Measurements from ENCODE around the gene WIPF3. TPM values are rescaled to one million over a fixed set of nuclear protein-coding genes. Genes with fewer than 3 reads are reported as not detected.
A peak's percentile ranks its signal among the peaks of the same experiment; 100 is the strongest.

WIPF3 gene
- total RNA-seq, 1 donor from 2014 or later = not detected

DNA sequence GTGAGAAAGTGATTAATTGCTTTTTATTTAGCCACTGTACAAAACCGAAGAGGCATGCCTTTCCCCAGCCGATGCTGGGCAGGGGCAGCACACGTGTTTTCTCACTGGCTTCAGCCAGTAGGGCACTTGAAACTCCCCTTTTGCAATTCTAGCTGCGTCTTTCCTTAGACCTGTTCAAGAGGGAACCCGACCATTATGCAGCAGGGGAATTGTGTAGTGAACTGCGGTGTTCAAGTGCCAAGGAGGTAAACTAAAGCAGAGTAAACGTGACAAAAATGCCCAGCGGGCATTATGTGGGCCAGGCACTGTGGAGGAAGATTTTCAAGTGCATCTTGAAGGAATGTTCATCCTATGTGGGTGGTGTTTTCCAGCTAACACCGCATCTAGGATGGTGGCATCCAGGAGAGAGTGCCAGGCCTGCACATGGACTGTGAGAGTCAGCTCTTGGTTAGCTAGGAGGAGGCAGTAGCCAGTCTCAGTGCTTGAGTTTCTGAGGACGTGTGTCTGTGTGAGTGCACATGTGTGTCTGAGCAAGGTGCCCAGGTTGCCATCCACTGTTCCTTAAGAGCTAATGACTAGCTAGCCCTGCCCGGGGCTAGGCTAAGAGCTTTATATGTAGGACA is 3.3 kb downstream of the WIPF3 start:
- no peak for DNase-seq (ENCODE audit: low read depth in 2 of 2)

DNA sequence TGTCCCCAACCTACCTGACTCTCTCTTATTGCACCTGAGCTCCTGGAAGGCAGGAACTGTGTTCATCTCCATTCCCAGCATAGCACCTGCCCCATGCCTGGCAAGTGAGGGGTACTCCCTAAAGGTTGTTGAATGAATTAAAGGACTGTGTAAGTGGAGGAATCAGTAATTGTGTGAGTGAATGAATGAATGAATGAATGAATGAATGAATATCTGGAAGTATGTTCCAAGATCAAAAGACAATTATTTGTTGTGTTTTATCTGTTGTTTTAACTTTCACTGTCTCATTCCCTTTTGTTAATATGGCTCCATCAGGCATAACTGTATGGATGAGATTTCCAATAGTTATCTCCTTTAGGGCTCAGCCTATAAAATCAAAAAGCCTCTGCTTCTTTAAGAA is 4.0 kb downstream of the WIPF3 start:
- no peak for DNase-seq (ENCODE audit: low read depth in 2 of 2)

DNA sequence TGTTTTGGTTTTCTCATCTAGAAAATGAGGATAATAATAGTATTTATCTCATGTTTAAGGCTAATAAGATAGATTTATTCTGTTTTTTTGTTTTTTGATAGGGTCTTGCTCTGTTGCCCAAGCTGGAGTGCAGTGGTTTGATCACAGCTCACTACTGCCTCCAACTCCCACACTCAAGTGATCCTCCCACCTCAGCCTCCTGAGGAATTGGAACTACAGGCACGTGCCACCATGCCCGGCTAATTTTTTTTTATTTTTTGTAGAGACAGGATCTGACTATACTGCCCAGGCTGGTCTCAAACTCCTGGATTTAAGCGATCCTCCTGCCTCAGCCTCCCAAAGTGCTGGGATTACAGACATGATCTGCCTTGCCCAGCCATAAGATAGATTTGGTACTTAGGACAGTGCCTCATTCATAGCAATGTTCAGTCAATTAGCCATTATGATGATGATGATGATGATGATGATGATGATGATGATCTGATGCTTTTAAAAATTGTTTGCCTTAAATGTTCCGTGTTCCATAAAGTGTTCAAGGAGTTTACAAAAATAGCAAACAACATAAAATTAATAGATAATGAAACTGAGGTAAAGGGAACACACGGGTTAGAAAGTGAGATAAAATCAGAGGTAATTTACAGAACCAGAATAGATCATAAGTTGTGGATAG is 4.6 kb downstream of the WIPF3 start:
- DNase-seq (ENCODE audit: low read depth in 2 of 2) = no peak

DNA sequence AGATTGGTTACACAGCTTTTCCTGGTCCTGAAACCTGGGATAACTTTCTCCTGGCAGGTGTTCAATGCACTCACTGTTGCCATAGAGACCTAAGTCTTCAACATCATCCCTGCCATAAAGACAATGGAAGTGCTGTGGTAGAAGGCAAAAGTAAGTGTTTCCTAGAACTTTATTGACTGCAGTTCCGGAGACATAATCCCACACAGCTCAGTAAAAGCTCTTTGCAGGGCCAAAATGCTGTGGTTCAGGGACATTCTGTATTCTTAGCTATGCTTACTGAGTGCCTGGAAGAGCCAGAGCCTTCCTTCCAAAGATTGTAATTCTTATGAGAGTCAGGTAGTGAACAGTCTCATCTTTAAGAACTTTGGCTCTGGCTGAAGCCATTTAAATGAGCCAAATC is 5.3 kb downstream of the WIPF3 start:
- no peak for DNase-seq (ENCODE audit: low read depth in 2 of 2)

DNA sequence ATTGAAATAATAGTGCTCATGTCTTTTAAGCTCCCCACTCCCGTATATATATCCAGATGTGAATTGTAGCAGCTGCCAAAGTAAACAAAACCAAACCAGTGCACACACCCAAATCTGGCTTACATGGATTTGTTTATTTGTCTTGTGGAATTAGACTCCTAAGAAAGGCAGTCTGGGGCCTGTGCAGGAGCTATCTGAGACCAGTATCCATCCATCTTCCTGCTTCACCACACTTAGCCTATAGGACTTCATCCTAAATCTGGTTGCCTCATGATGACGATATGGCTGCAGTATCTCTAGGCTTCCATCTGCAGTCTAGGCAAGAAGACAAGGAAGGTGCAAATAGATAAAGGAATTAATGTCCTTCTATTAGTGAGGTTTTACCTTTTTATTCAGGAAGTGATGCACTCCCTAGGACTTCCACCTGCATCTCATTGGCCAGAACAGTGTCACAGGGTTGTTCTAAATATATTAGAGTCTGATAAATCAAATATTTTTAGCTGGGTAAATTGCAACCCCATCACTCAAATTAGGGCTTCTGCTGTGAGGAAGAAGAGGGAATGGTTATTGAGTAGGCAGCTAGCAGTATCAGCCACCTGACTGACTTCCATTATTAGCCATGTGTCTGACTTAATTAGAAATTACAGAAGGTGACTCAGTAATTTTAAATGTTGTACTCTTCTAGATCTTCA is 6.0 kb downstream of the WIPF3 start:
- DNase-seq (ENCODE audit: low read depth in 2 of 2) = no peak

DNA sequence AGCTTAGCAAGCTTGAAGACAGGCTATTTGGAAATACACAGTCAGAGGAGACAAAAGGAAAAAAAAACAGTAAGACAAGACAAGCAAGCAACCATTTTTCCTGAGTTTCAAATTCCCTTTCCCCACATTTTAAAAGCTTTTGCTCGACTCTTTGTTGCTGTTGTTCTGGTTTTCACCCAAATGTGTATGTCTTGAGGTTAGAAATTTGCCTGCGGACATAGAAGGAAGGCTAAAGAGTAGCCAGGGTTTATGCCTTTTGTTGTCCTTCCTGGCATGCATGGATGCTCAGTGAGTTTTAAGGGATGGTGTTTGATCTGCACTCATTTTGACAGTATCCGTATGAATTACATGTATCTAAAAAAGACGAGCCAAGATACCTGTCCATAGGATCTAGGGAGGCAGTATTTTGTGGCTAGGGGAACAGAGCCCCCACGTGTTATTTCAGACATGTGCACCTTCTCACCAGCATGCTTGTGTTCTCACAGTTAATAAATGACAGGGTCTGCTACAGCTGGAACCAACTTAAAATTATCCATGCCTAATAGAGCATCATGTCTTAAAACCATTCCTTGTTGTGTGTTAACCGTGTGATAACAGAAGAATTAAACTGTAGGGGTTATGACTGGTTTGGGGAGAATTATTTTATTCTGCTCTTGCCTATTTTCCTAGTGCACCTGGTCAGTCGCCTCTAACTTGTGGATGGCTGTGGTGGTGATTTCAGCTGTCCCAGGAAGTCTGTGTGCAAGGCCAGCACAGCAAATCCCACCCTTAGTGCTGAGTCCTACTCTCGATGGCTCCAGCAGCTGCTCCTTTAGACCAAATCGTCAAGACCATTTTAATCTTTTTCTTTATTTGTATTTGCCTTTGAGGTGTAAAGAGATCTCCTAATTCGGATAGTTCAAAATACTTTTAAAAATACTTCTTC is 9.1 kb downstream of the WIPF3 start:
- no peak for DNase-seq (ENCODE audit: low read depth in 2 of 2)

DNA sequence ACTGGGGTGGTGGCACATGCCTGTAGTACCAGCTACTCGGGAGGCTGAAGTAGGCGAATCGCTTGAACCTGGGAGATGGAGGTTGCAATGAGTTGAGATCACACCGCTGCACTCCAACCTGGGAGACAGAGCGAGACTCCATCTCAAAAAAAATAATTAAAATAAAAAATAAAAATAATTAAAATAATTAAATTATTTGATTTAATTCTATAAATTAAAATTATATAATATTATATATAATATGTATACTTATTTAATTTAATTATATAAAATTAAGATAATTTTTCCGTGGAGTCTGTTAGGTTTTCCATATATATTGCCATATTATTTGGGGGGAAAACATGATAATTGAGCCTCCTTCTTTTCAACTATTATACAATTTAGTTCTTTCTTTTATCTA is 12.0 kb downstream of the WIPF3 start:
- DNase-seq (ENCODE audit: low read depth in 2 of 2) = no peak

DNA sequence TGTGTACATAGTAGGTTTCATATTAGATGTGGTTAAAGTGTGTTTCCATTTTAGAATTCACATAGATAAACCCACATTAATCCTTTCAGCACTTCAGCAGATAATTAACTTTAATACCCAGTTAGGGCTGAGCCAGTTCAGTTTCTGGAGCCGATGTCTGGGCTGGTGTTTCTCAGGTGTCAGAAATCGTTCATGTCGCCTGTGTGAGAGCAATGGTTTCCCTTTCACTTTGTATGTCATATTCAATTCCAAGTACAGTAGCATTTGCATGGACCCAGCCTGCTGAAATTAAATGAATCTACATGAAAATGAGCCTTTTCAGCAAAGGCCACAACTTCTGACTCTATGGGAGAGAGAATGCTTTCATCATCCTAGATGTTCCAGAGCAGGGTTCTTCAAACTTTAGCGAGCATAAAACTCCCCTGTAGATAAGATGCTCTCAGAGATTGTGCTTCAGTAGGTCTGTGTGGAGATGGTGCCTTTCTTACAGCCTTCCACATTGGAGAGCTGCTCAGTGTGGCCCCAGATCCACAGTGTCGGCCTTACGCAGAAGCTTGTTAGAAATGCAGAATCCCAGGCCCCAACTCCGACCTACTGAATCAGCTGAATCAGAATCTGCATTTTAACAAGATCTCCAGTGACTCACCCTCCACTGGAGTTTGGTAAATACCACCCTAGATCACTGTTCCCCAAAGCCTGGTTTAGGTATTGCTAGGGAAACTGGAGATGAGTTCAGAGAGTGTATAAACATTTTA is 19.6 kb downstream of the WIPF3 start:
- DNase-seq (ENCODE audit: low read depth in 2 of 2) = no peak

DNA sequence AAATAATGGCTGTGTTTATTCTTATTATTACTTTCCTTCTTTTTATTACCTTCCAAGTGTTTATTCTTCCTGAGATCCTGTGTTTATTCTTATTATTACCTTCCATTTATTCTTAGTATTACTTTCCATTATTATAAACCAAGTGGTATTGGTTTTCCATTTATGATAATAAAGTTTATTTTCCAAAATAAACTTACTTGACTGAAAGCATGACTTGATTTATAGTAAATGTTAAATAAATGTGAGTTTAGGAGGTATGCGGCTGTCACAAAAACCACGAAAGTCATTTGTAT is 20.2 kb downstream of the WIPF3 start:
- DNase-seq (ENCODE audit: low read depth in 2 of 2) = no peak

DNA sequence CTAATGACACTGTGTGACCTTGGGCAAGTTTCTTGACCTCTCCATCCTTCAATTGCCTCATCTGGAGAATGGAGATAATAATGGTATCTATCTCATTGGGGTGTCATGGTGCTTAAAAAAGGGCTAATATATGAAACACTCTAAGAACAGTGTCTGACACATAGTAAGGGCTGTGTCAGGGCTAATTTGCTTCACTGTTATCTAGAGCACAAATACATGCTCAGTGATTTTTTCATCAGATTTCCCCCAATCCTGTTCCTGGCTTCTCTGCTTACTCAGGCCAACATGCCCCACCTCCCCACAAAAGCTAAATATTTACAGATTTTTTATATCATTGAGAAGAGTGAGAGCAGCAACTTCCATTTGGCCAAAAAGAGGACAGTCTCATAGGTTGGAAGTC is 20.6 kb downstream of the WIPF3 start:
- no peak for DNase-seq (ENCODE audit: low read depth in 2 of 2)

DNA sequence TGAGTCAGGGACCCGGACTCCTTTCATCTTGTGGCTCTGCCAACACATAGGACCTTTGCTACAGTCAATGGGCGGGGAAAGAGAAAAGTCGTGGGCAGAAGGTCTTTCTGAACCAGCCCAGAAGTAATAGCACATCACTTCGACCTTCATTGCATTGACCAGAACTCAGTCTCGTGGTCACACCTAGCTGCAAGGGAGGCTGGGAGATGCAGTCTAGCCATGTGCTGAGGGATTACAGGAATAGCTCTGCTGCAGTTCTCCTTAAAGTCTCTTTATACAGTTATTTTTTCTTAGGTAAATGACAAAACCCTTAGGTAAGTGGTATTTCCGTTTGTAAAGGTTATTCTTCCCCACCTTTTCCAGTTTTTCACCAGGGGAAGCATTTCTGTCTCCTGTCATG is 25.4 kb downstream of the WIPF3 start:
- DNase-seq (ENCODE audit: low read depth in 2 of 2) = no peak

DNA sequence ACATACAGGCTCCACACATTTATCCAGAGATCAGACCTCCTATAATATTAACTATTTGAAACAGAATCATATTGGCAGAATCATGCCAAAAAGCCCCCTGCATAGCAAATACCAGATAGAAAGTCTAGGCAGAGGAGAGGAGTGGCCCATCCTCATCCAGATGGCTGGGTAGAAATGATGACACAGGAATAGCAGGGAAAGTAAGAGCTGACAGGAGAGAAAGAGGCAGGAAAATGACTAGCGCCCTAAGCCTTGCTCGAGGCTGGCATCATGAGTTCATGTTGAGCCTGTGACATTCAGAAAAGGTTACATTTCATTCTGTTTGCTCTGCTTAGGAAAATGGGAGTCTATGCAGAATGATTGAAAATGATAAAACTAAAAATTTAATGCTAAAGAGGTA is 27.6 kb downstream of the WIPF3 start:
- no peak for DNase-seq (ENCODE audit: low read depth in 2 of 2)

DNA sequence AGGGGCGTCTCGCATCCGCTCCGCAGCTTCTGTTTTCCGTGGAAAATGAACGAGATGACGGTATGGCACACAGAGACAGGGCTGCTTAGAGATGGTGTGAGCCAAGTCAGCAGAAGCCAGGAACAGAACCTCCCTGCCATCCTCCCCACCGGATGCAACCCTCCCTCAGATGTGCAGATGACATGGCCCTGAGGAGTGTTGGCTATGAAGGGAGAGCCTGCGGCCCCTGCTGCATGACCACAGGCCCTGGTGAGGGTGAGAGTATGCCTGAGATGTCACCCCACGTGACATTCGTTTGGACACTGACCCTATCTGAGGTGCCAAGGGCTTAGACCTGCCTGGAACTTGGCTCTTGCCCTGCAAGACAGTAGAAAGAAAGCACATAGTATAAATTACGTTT is 29.4 kb downstream of the WIPF3 start:
- DNase-seq (ENCODE audit: low read depth in 2 of 2) = no peak

DNA sequence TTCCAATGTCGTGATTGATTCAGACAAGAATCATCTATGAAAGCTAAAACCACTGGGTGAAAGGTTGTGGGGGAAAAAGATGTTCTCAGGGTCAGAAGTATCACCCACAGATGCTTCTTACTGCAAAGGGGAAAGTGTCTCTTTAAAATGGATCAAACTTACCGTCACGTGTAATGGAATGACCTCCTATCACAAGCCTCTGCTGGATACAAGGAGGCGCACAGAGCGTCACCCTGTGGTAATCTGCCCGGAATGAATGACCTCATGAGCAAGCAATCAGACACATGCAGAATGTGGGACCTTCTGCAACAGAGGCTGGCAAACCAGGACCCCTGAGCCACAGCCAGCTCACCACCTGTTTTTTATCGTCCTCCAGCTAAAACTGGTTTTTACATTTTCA is 33.0 kb downstream of the WIPF3 start:
- DNase-seq (ENCODE audit: low read depth in 2 of 2) = no peak

DNA sequence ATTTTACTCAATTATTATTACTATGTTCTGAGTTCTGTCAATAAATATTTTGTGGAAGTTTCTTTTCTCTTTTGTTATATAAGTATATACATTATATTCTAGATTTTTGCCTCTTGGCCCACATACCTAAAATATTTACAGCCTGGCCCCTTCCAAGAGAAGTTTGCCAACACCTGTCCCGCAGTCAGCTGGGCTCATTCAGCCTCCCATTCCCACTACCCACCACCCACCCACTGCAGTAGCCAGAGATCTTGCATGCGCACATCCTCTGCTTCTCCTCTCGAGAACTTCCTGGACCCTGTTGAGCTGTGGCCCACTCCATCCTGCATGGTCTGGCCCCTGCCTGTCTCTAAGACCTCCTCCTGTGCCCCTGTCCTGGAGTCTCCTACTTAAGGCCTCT is 33.6 kb downstream of the WIPF3 start:
- no peak for DNase-seq (ENCODE audit: low read depth in 2 of 2)

DNA sequence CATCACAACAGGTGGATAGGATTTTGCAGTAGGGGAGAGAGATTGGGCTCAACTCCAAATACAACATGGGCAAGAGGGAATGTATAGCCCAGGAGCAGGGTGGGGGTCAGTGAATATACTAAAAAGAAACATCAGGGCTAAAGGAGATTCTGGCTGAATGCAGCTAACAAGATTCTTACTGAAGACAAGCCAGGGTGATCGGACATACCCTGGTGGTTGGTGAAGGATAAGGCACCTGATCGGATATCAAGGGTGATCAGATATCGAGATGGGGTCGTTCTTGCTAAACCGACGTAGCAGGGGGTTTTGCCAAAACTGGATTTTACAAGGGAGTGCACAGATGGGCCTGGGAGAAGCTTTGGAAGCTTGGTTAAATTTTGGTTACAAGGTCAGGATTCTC is 34.4 kb downstream of the WIPF3 start:
- DNase-seq (ENCODE audit: low read depth in 2 of 2) = no peak

DNA sequence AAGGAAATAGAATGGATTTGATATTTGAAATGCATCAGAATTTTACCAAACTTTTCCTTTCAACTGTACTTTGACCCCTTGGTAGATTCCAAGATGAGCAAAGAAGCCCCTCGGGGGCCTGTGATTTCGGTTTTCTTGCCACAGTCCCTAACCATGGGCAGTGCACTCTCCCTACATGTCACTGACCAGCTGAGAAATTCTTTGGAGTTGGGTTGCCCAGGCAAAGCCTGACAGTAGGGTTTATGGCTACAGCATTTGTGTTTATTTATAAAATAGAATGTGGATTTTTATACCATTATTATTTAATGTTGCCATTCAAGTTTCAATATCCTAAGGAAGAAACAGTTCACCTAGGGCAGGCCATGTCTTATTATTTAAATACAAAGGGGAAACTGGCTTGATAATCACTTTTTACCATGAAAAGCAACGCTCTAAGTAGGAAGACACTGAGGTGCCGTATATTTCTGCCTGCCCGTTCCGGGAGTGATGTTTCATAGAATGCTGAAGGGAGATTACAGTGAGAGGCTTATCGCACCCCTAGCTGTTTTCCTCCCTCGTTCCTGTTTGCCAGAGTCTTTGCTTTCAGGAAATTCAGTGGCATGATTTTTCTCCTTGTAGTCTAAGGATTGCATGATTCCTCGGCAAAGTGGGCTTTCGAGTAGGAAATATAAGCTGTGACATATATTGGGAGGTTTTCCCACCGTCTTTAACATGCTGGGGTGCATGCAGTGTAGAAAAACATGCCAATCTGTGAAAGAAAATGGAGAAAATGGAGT is 35.8 kb downstream of the WIPF3 start:
- DNase-seq (ENCODE audit: low read depth in 2 of 2) = no peak

DNA sequence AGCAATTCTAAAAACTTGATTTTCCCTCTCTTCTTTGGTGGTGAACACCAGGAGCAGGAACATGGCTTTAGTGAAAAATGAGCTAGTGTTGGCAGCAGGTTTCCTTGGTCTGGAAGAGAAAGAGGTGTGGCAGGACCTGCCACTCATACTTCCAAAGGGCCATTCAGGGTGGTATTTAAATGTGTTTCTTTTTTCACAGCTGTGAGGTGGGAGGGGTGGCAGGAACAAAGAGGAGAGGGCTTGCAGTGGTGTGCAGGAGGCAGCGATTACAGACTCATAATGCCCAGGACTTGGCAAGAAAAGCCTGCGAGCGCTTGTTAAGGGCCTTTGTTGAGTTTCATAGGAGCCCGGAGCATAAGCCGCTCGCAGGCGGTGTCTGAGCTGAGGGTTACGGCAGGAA is 36.8 kb downstream of the WIPF3 start:
- DNase-seq (ENCODE audit: low read depth in 2 of 2) = no peak

DNA sequence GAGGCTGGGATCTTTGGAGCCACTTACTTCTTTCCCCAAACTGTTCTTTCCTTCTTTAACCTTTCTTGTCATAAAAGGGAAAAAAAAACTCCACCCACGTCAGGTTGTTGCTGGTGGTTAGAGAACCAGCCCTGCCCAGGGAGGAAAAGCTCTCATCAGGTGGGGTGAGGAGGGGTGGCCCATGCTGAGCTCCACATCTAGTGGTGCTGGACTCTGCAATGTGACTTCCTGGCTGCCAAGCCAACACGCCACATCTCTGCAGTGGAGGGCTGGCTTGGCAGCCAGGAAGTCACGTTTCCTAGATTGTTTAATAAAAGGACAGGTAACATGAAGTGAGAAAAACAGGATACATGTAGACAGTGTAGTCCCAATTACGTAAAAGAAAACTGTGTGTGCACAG is 37.4 kb downstream of the WIPF3 start:
- peak in 1 of 2 donors; percentile 31 for DNase-seq (ENCODE audit: low read depth in 2 of 2)

DNA sequence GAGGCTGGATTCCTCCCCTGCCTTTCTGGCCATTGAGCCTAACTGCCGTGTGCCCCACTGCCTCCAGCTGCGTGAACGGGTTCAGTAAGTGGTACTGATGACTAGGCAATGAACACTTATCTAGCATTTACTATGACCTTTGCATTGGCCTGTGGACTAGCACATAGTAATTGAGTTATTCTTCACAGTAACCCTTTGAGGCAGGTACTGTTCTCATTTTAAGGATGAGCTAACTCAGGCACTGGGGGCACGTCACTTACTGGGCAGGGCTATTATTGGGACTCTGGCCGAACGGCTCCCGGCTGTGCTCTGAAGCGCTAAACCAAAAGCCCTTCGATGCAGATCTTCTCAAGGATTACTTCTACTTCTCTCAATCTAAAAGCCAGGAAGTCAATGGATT is 38.3 kb downstream of the WIPF3 start:
- DNase-seq (ENCODE audit: low read depth in 2 of 2) = no peak

DNA sequence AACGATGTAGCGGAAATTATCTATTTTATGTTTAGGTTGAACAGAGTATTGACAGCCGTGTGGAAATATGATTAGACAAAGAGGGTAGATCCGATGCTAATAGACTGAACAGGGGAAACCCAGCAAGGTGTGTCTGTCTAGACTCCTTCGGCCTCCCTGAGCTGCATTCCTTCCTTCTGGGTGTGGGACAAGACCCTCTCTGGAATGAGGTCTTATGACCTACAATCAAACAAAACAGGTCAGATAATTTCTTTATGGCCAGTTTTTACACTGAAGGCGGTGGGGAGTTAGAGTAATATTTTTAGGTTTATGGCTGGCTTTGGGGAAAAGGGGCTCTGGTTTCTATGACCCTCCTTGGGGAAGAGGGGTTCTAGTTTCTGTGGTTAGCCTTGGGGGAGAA is 41.2 kb downstream of the WIPF3 start:
- DNase-seq (ENCODE audit: low read depth in 2 of 2) = no peak

Data from lung microvascular endothelial cell (primary cell).